SW 1271 (cell line): ENCODE results near the gene FBXO24.

Experiments
- DNase-seq, 2 experiments: peaks; one replicate each; lab custom pipeline; 2025; lab: John Stamatoyannopoulos, UW

FBXO24 gene

GRCh38 chr7:100574362-100575205, 11.5 kb upstream of the FBXO24 start:
- no peak for DNase-seq

- no peak for DNase-seq
Observed at GRCh38 chr7:100575206-100575631, 10.9 kb upstream of the FBXO24 start.

GRCh38 chr7:100575746-100576383, 10.3 kb upstream of the FBXO24 start:
- DNase-seq, result no peak

GRCh38 chr7:100576384-100576993, 9.6 kb upstream of the FBXO24 start:
- no peak for DNase-seq

- no peak for DNase-seq
Observed at GRCh38 chr7:100577103-100577502, 9.0 kb upstream of the FBXO24 start.

GRCh38 chr7:100577507-100577906, 8.6 kb upstream of the FBXO24 start:
- no peak for DNase-seq

GRCh38 chr7:100578246-100579183, 7.6 kb upstream of the FBXO24 start:
- DNase-seq, result no peak

GRCh38 chr7:100580466-100581283, 5.5 kb upstream of the FBXO24 start:
- DNase-seq, result no peak

- DNase-seq, result no peak
Observed at GRCh38 chr7:100582041-100582579, 4.0 kb upstream of the FBXO24 start.

- no peak for DNase-seq
Observed at GRCh38 chr7:100582650-100583049, 3.5 kb upstream of the FBXO24 start.

GRCh38 chr7:100583132-100584053, 2.7 kb upstream of the FBXO24 start:
- no peak for DNase-seq

- no peak for DNase-seq
Observed at GRCh38 chr7:100584054-100584682, 2.0 kb upstream of the FBXO24 start.

- no peak for DNase-seq
Observed at GRCh38 chr7:100584683-100585510, 1.2 kb upstream of the FBXO24 start.

GRCh38 chr7:100585511-100586265, 440 bp upstream of the FBXO24 start, which contains the start of gene LRCH4:
Gene LRCH4 (minus strand): TSS chr7:100586129. CDS start chr7:100586100, 29 bp downstream.
- no peak for DNase-seq

- DNase-seq, result no peak
Observed at GRCh38 chr7:100588438-100588837, 2.3 kb downstream of the FBXO24 start.

GRCh38 chr7:100589341-100589947, 3.3 kb downstream of the FBXO24 start:
- DNase-seq, result no peak
